NCI-H2171 (cell line): ENCODE results near the gene ELAVL2.

Source experiments
- DNase-seq: peaks from one replicate; lab custom pipeline; 2025; lab: John Stamatoyannopoulos, UW

The ELAVL2 gene

GRCh38 chr9:23826120-23826629, at the start of gene ELAVL2:
Gene ELAVL2 (minus strand): TSS chr9:23826240. CDS start chr9:23762234, 64,006 bp downstream.
- no peak for DNase-seq

- no peak for DNase-seq
Observed at GRCh38 chr9:23858234-23858633, 32.2 kb upstream of the ELAVL2 start.

GRCh38 chr9:23855873-23856604, 30.0 kb upstream of the ELAVL2 start:
- no peak for DNase-seq

GRCh38 chr9:23850690-23851629, 24.9 kb upstream of the ELAVL2 start:
- DNase-seq = no peak

GRCh38 chr9:23850242-23850689, 24.2 kb upstream of the ELAVL2 start:
- peak; percentile 1 for DNase-seq

- no peak for DNase-seq
Observed at GRCh38 chr9:23849379-23850035, 23.5 kb upstream of the ELAVL2 start.

GRCh38 chr9:23842565-23843129, 16.6 kb upstream of the ELAVL2 start:
- DNase-seq = no peak

- no peak for DNase-seq
Observed at GRCh38 chr9:23841304-23841703, 15.3 kb upstream of the ELAVL2 start.

GRCh38 chr9:23837038-23837437, 11.0 kb upstream of the ELAVL2 start:
- no peak for DNase-seq

GRCh38 chr9:23830929-23831730, 5.1 kb upstream of the ELAVL2 start:
- DNase-seq = no peak

- no peak for DNase-seq
Observed at GRCh38 chr9:23830476-23830805, 4.4 kb upstream of the ELAVL2 start.

GRCh38 chr9:23829580-23830475, 3.8 kb upstream of the ELAVL2 start:
- DNase-seq = no peak

GRCh38 chr9:23825700-23826099, 340 bp downstream of the ELAVL2 start:
- DNase-seq = no peak

GRCh38 chr9:23824830-23825591, 1.0 kb downstream of the ELAVL2 start:
- DNase-seq = no peak

- DNase-seq = no peak
Observed at GRCh38 chr9:23823986-23824829, 1.8 kb downstream of the ELAVL2 start.

GRCh38 chr9:23823269-23823668, 2.8 kb downstream of the ELAVL2 start:
- DNase-seq = no peak

- no peak for DNase-seq
Observed at GRCh38 chr9:23822261-23823169, 3.5 kb downstream of the ELAVL2 start.
